Activated CD4-positive, alpha-beta T cell treated with anti-CD3 and anti-CD28 coated beads for 36 hours (primary cell): ENCODE results near the gene UBE2U. TPM values are rescaled to one million over a fixed set of nuclear protein-coding genes. Genes with fewer than 3 reads are reported as not detected.

ENCODE experiments used
- ATAC-seq: fragments of 200-7000 bp; cut with Tn5 transposase; one replicate; pipeline ENCODE4 v1.10.0; 2021; ENCODE audit warnings: mild to moderate bottlenecking, moderate library complexity
- CTCF ChIA-PET: fragments of 350-600 bp; sonication (Branson Sonifier 250); formaldehyde crosslinking; loops from one replicate; lab custom pipeline; 2021; ENCODE audit warnings: antibody characterized with exemption; lab: Charles Lee
- POLR2A ChIA-PET: fragments of 350-600 bp; sonication (Branson Sonifier 250); formaldehyde crosslinking; loops from one replicate; lab custom pipeline; 2021; ENCODE audit warnings: antibody characterized with exemption, inconsistent platforms; lab: Charles Lee
- DNase-seq: peaks from one replicate; pipeline ENCODE4 v3.0.0-alpha.2; 2020
- H3K27ac Mint-ChIP-seq: one replicate; pipeline ENCODE4 v1.8.0; 2021; ENCODE audit warnings: mixed read lengths
- H3K27me3 Mint-ChIP-seq: one replicate; pipeline ENCODE4 v1.8.0; 2021; ENCODE audit warnings: mixed read lengths
- H3K36me3 Mint-ChIP-seq: one replicate; pipeline ENCODE4 v1.8.0; 2021; ENCODE audit warnings: low read depth, mixed read lengths
- H3K4me1 Mint-ChIP-seq: one replicate; pipeline ENCODE4 v1.8.0; 2021; ENCODE audit warnings: mixed read lengths
- H3K4me3 Mint-ChIP-seq: one replicate; pipeline ENCODE4 v1.8.0; 2021; ENCODE audit warnings: mild to moderate bottlenecking, moderate library complexity, mixed read lengths
- H3K9me3 Mint-ChIP-seq: one replicate; pipeline ENCODE4 v1.8.0; 2021; ENCODE audit warnings: low read depth, mixed read lengths
- intact Hi-C, 2 experiments: fragments of 100-400 bp; cut with DNase I in 1 of 2; cut with micrococcal nuclease in 1 of 2; formaldehyde crosslinking; loops; one replicate each; pipeline versions ENCODE4 v1.14.2 to v1.15.1; 2022 to 2024; cut with DNase I, micrococcal nuclease
- total RNA-seq, 2 experiments: library from RNA; stranded (reverse); gene quantifications; one replicate each; pipeline ENCODE4 v1.2.3, GENCODE V29; 2021

UBE2U gene, protein sequence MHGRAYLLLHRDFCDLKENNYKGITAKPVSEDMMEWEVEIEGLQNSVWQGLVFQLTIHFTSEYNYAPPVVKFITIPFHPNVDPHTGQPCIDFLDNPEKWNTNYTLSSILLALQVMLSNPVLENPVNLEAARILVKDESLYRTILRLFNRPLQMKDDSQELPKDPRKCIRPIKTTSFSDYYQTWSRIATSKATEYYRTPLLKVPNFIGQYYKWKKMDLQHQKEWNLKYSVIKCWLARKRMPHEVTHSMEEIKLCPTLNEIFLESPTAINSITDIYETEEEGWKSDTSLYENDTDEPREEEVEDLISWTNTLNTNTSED
- total RNA-seq: not detected

DNA sequence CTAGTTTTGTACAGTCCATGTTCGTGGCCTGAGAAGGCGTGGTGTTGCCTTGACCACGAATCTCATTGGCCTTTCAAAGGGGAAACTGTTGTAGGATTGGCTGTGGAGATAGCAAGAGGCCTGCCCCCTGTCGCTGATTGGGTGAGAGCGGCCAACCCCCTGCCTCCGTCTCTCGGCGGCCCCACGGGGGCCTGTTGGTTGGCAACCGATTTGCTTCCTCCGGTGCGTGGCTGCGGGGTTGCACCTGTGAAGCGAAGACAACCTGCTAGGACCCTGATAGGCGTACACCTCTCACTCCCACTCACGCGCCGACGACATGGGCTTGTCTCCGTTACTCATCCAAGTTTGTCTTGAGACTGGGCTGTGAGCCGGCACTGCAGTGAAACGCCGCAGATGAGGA lies at the start of gene UBE2U:
Gene UBE2U, plus strand, starts transcription at position 204 of the 400 bp plus-strand sequence. CDS start 428 bp downstream, outside the sequence.
- no peaks in the 10 kb centered on the region for H3K9me3 Mint-ChIP-seq
- ChIA-PET CTCF (no interaction called here), POLR2A (no interaction called here)
- peaks cover 5% of the 10 kb centered on the region for H3K4me1 Mint-ChIP-seq
- ATAC-seq: no peak
- H3K27me3 Mint-ChIP-seq: peaks cover 10% of the 10 kb centered on the region
- DNase-seq: no peak
- no peak within 1 kb of the TSS for H3K27ac Mint-ChIP-seq
- H3K4me3 Mint-ChIP-seq: no peak within 1 kb of the TSS
- H3K36me3 Mint-ChIP-seq: no peaks in the 10 kb centered on the region
- intact Hi-C loops: no loop called here

DNA sequence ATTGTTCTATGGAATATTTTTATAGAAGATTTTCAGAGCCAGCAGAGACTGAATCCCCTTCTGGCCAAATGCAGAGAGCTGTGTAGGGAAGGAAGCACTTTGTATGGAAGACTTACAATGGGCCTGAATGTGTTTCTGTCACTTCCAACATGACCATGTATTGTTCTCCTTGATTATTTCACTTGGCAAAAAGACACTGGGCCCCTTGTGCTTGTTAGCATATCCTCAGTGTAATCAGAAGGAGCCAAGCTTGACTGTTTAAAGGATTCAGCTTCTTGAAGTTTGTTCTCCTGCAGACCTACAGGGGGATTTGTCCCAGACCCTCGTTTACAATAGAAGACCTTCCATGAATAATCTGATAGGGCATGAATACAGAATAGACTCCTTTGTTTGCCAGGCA lies 48.1 kb upstream of the UBE2U start:
- DNase-seq (no peak), ATAC-seq (no peak)
- intact Hi-C loops: no loop called here
- no peak overlapping the region for H3K27ac Mint-ChIP-seq
- no peaks in the 10 kb centered on the region for H3K36me3 Mint-ChIP-seq
- POLR2A ChIA-PET: no interaction called here
- no peaks in the 10 kb centered on the region for H3K9me3 Mint-ChIP-seq
- no peak overlapping the region for H3K4me3 Mint-ChIP-seq
- H3K27me3 Mint-ChIP-seq: peaks cover 7% of the 10 kb centered on the region
- CTCF ChIA-PET: no interaction called here
- H3K4me1 Mint-ChIP-seq: no peaks in the 10 kb centered on the region

DNA sequence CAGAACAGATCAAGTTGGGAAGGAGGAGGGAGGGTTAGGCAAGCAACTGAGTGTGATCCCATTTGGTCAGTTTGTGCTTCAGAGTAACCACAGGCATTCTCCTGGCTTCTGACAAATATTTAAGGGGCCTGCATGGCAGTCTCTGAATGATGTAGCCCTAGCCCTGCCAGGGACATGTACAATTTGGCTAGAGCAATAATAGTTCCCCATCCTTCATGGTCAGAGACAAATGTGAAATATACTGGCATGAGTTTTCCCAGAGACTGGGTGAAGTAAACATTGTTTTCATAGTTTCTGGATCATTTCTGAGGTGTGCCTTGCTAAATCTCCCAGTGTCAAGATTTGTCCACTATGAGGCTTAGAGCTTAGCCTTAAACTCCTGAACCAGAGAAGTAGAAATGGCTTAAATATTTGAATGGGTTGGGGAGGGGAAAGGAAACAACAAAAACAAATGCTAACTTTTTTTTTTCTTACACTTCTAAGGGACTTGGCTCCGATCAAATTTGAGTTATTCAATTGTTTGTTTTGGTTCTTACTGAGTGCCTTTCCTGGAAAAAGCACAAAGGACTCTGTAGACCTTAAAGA lies 42.0 kb upstream of the UBE2U start:
- H3K4me3 Mint-ChIP-seq: no peak overlapping the region
- no peak overlapping the region for H3K27ac Mint-ChIP-seq
- peaks cover 11% of the 10 kb centered on the region for H3K27me3 Mint-ChIP-seq
- POLR2A ChIA-PET: no interaction called here
- no peaks in the 10 kb centered on the region for H3K36me3 Mint-ChIP-seq
- no peak for DNase-seq
- no peaks in the 10 kb centered on the region for H3K9me3 Mint-ChIP-seq
- H3K4me1 Mint-ChIP-seq: no peaks in the 10 kb centered on the region
- CTCF ChIA-PET: no interaction called here
- no peak for ATAC-seq
- intact Hi-C loops: no loop called here

DNA sequence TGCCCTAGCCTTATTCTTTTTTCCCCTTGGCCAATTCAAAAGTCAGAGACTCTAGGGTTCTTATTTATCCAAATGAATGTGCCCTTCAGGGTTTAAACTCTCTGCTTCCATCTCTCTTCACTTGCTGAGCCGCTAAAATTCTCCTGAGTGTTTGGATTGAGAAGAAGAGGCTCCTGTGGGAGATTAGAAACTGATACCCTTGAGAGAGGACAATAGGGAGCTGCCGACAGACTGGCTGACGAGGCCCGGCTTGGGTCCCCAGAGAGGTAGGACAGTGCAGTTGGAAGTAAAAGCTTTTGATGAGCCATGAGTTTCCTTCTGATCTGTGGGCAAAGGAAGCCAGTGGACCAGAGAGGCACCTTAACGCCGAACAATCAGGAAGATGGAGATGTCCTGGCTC lies 41.3 kb upstream of the UBE2U start:
- Mint-ChIP-seq H3K27ac (no peak overlapping the region), H3K4me1 (no peaks in the 10 kb centered on the region), H3K27me3 (peaks cover 11% of the 10 kb centered on the region), H3K4me3 (no peak overlapping the region), H3K36me3 (no peaks in the 10 kb centered on the region), H3K9me3 (no peaks in the 10 kb centered on the region)
- CTCF ChIA-PET: interaction anchor here (0.5 to 1.2 kb wide), 3 partner anchors 15 to 96 kb away, joined by 3 read pairs; no protein-coding TSS in a partner anchor
- POLR2A ChIA-PET: no interaction called here
- no peak for ATAC-seq
- no peak for DNase-seq
- intact Hi-C loops: no loop called here

DNA sequence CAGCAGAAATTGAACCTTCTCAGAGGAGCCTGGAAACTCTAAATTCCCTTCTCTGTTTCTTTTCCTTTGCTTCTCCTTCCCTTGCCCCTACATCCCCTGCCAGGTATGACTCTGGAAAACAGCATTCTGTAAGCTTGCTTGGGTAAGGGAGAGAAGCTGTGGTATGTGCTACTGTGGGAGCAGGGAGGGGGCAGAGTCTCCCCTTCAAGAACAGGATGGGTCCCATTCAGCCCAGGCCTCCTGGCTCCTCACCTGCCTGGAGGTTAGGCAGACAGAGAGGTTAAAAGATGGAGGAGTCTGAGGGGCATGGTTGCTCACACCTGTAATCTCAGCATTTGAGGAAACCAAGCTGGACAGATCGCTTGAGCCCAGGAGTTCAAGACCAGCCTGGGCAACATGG lies 40.6 kb upstream of the UBE2U start:
- POLR2A ChIA-PET: no interaction called here
- Mint-ChIP-seq H3K36me3 (no peaks in the 10 kb centered on the region), H3K9me3 (no peaks in the 10 kb centered on the region), H3K27me3 (peaks cover 8% of the 10 kb centered on the region), H3K4me3 (no peak overlapping the region), H3K4me1 (no peaks in the 10 kb centered on the region), H3K27ac (no peak overlapping the region)
- no peak for DNase-seq
- ATAC-seq: no peak
- intact Hi-C loops: no loop called here
- CTCF ChIA-PET: interaction anchor here (0.7 to 1.2 kb wide), 3 partner anchors 15 to 34 kb away, joined by 3 read pairs; no protein-coding TSS in a partner anchor

DNA sequence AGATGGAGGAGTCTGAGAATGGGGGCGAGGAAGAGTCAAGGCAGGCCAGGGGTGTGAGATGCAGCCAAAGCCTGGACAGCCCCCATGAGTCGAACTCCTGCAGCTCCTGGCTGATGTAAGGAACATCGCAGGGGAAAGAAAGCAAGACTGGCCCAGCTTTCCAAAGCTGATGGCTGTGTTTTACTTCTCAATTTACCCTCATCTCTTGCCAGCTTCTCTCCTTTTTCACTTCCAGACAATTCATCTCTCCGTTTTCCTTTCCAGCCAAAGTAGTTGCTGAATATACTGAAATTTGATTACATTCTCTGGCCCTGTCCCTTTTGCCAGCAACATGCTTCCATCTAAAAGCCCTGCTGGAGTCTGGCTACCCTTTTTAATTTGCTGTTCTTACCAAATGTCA lies 40.0 kb upstream of the UBE2U start:
- ATAC-seq (no peak), DNase-seq (no peak)
- Mint-ChIP-seq H3K4me3 (no peak overlapping the region), H3K27me3 (peaks cover 12% of the 10 kb centered on the region), H3K4me1 (no peaks in the 10 kb centered on the region), H3K36me3 (no peaks in the 10 kb centered on the region), H3K27ac (no peak overlapping the region), H3K9me3 (no peaks in the 10 kb centered on the region)
- intact Hi-C loops: no loop called here
- ChIA-PET CTCF (interaction anchor here (0.9 to 1.2 kb wide), 2 partner anchors 20 to 26 kb away, joined by 3 read pairs; no protein-coding TSS in a partner anchor), POLR2A (interaction anchor here (0.6 kb wide), 1 partner anchor 660 kb away, joined by 4 read pairs; no protein-coding TSS in a partner anchor)

DNA sequence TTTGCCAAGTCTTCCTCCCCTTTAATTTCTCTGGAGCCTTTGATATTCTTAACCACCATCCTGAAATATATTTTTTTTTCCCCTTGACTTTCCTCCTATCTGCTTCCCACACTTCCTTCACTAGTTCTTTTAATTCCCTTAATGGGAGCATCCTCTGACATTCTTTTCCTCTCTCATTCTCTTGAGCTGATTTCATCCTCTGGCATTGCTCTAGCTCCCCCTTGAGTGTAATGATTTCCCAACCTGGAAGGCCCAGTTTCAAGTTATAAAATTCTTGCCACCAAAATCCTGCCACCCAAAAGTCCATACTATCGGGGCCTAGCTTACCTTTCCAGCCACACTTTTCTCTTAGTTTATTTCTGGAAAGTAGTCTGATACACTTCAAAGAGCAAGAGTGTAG lies 39.5 kb upstream of the UBE2U start:
- Mint-ChIP-seq H3K27ac (no peak overlapping the region), H3K9me3 (no peaks in the 10 kb centered on the region), H3K4me3 (no peak overlapping the region), H3K36me3 (no peaks in the 10 kb centered on the region), H3K4me1 (no peaks in the 10 kb centered on the region), H3K27me3 (peaks cover 11% of the 10 kb centered on the region)
- ATAC-seq (no peak), DNase-seq (no peak)
- CTCF ChIA-PET: interaction anchor here (0.9 to 1.2 kb wide), 2 partner anchors 20 to 27 kb away, joined by 3 read pairs; no protein-coding TSS in a partner anchor
- POLR2A ChIA-PET: no interaction called here
- intact Hi-C loops: no loop called here

DNA sequence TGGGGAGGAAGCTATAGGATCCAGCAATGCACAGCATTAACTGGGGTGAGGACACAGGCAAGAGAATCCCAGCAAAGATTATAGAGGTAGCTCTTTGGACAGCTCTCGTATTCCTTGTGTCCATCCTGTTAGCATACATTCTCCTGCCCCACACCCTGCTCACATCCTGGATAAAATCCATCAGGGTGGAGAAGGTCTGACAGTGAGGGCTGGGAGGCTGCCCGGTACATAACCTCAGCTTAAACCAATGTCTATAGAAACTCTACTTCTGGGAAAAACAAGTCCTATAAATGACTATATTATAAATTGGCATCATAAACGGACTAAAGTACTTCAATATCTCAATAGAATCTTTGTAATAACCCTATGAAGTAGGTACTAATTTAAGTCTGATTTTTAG lies 36.8 kb upstream of the UBE2U start:
- Mint-ChIP-seq H3K4me1 (peaks cover 10% of the 10 kb centered on the region), H3K9me3 (no peaks in the 10 kb centered on the region), H3K27ac (no peak overlapping the region), H3K27me3 (peaks cover 9% of the 10 kb centered on the region), H3K36me3 (no peaks in the 10 kb centered on the region), H3K4me3 (no peak overlapping the region)
- CTCF ChIA-PET: interaction anchor here (0.6 to 1.2 kb wide), 2 partner anchors 29 to 489 kb away, joined by 4 read pairs; no protein-coding TSS in a partner anchor
- ATAC-seq (no peak), DNase-seq (no peak)
- POLR2A ChIA-PET: interaction anchor here (0.5 kb wide), 1 partner anchor 66 kb away, joined by 4 read pairs; no protein-coding TSS in a partner anchor
- intact Hi-C loops: no loop called here

DNA sequence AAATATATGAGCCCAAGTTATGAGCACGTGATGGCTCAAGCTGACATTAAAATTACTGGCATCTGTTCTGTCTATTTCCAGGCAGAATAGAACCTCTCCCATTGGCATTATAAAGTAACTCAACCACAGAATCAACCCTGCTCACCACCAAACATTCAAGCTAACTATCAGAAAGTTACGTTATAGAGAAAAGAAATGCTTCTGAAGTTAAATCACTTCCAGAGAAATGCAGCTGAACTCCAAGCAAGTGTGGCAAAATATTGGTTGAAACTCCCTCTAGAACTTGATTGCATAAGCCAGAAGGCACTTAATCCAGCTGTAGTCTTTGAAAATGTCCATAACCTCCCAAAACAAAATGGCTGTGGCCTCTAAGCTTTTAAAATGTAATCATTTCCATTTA lies 36.2 kb upstream of the UBE2U start:
- H3K4me3 Mint-ChIP-seq: no peak overlapping the region
- peaks cover 15% of the 10 kb centered on the region for H3K4me1 Mint-ChIP-seq
- ChIA-PET CTCF (interaction anchor here (1.2 kb wide), 1 partner anchor 30 kb away, joined by 4 read pairs; no protein-coding TSS in a partner anchor), POLR2A (interaction anchor here (0.5 kb wide), 1 partner anchor 66 kb away, joined by 4 read pairs; no protein-coding TSS in a partner anchor)
- no peak for DNase-seq
- H3K27me3 Mint-ChIP-seq: peaks cover 9% of the 10 kb centered on the region
- no peak overlapping the region for H3K27ac Mint-ChIP-seq
- intact Hi-C loops: no loop called here
- ATAC-seq: no peak
- H3K9me3 Mint-ChIP-seq: no peaks in the 10 kb centered on the region
- H3K36me3 Mint-ChIP-seq: no peaks in the 10 kb centered on the region

DNA sequence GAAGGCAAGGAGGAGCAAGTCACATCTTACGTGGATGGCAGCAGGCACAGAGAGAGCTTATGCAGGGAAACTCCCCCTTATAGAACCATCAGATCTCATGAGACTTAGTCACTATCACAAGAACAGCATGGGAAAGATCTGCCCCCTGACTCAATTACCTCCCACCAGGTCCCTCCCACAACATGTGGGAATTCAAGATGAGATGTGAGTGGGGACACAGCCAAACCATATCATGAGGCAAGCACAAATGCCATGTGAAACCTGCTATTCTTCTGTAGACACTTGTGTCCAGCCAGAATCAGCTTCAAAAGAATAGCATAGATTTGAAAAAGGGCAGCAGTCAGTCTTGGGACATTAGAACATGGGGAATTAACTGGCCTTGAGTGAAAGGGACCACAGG lies 32.2 kb upstream of the UBE2U start:
- DNase-seq (no peak), ATAC-seq (no peak)
- Mint-ChIP-seq H3K27me3 (peaks cover 17% of the 10 kb centered on the region), H3K9me3 (no peaks in the 10 kb centered on the region), H3K27ac (no peak overlapping the region), H3K4me1 (peaks cover 23% of the 10 kb centered on the region), H3K36me3 (no peaks in the 10 kb centered on the region), H3K4me3 (no peak overlapping the region)
- ChIA-PET CTCF (interaction anchor here (0.7 kb wide), 1 partner anchor 54 kb away, joined by 3 read pairs; no protein-coding TSS in a partner anchor), POLR2A (no interaction called here)
- intact Hi-C loops: loop anchor here in 1 of 2 experiments (5.0 kb wide), 1 partner anchor 51 kb away; no protein-coding TSS in a partner anchor

DNA sequence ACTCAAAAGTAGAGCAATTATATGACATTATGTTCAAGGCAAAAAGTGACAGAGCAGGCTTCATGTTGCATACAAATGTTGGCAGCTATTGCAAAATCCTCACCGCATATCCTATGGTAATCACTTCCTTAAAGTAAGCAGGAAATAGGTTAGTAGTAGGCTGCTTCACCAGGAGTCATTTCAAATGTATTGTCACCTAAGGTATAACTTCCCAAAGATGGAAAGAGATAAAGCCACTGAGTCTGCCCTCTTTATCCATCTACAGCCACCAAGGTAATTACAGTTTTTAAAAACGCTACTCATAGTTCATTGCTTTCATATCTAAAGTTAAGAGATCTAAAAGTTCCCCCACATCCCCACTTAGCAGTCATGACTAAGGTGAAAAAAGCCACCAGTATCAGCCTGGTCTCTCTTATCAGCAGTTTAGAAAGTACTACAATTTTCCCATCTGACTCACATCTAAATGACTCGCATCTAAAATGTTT lies 31.6 kb upstream of the UBE2U start:
- CTCF ChIA-PET: interaction anchor here (0.7 kb wide), 1 partner anchor 54 kb away, joined by 3 read pairs; no protein-coding TSS in a partner anchor

More for the DNA sequence above, 31.6 kb upstream of the UBE2U start:
- Mint-ChIP-seq H3K27me3 (peaks cover 16% of the 10 kb centered on the region), H3K4me3 (no peak overlapping the region), H3K9me3 (no peaks in the 10 kb centered on the region), H3K36me3 (no peaks in the 10 kb centered on the region), H3K4me1 (peaks cover 23% of the 10 kb centered on the region), H3K27ac (peak overlapping the region; percentile 38)
- ATAC-seq: peak; percentile 86
- POLR2A ChIA-PET: no interaction called here
- intact Hi-C loops: loop anchor here (2.0 to 5.0 kb wide), 2 partner anchors 50 to 51 kb away; no protein-coding TSS in a partner anchor
- DNase-seq: no peak
